Measurements from ENCODE around the gene TFEC. TPM values are rescaled to one million over a fixed set of nuclear protein-coding genes. Genes with fewer than 3 reads are reported as not detected.

Gene TFEC
- total RNA-seq = 10 to 100 TPM in 3 of 4 donors, 1 to 10 TPM in 1; 9.2 to 77.7 (median 18.8) TPM

GRCh38 chr7:116030651-116031276 lies at the start of gene TFEC:
TFEC (minus strand) TSS chr7:116030763; CDS start chr7:115984441, 46,322 bp downstream.
- no peak for TF ChIP-seq CTCF (IDR thresholded peaks at IDR 0.05; ENCODE audit: low read depth)

GRCh38 chr7:116075351-116076145 lies 45.0 kb upstream of the TFEC start:
- TF ChIP-seq CTCF (IDR thresholded peaks at IDR 0.05; ENCODE audit: low read depth) = no peak

GRCh38 chr7:116071629-116072028 lies 41.1 kb upstream of the TFEC start:
- TF ChIP-seq CTCF (IDR thresholded peaks at IDR 0.05; ENCODE audit: low read depth) = no peak

GRCh38 chr7:116064179-116064578 lies 33.6 kb upstream of the TFEC start:
- no peak for TF ChIP-seq CTCF (IDR thresholded peaks at IDR 0.05; ENCODE audit: low read depth)

GRCh38 chr7:116062666-116063065 lies 32.1 kb upstream of the TFEC start:
- TF ChIP-seq CTCF (IDR thresholded peaks at IDR 0.05; ENCODE audit: low read depth) = no peak

- no peak for TF ChIP-seq CTCF (IDR thresholded peaks at IDR 0.05; ENCODE audit: low read depth)
Measured at GRCh38 chr7:116052006-116052405, 21.4 kb upstream of the TFEC start.

- no peak for TF ChIP-seq CTCF (IDR thresholded peaks at IDR 0.05; ENCODE audit: low read depth)
Measured at GRCh38 chr7:116045532-116045931, 15.0 kb upstream of the TFEC start.
